GM23338 (cell line): ENCODE data around the gene TREM2. TPM values are rescaled to one million over a fixed set of nuclear protein-coding genes. Genes with fewer than 3 reads are reported as not detected.

Experiments used
- ATAC-seq: fragments of 200-7000 bp; cut with Tn5 transposase; 3 replicates; pipeline ENCODE4 v1.9.1; 2020
- DNase-seq: peaks from one replicate; pipeline ENCODE4 v3.0.0-alpha.2; 2015; ENCODE audit warnings: low spot score
- H2AFZ ChIP-seq: fragments of 200-600 bp; sonication (generic); 2 replicates; pipeline ENCODE4 v1.8.0; 2016; ENCODE audit warnings: antibody characterized with exemption, mild to moderate bottlenecking, moderate library complexity
- H3F3A ChIP-seq: fragments of 200-600 bp; sonication (generic); replicated peaks from 2 replicates; pipeline ENCODE4 v1.8.0; 2017; ENCODE audit warnings: antibody characterized with exemption, mixed run types, low read depth
- H3K27ac ChIP-seq: fragments of 200-600 bp; sonication (generic); 2 replicates; pipeline ENCODE4 v1.6.1; 2016; ENCODE audit warnings: low read depth
- H3K27me3 ChIP-seq: fragments of 200-600 bp; sonication (generic); 2 replicates; pipeline ENCODE4 v1.8.0; 2016; ENCODE audit warnings: mild to moderate bottlenecking, mixed run types, moderate library complexity; ENCODE audit not compliant: insufficient read depth
- H3K36me3 ChIP-seq: fragments of 200-600 bp; sonication (generic); 2 replicates; pipeline ENCODE4 v1.8.0; 2016; ENCODE audit warnings: mild to moderate bottlenecking; ENCODE audit not compliant: insufficient read depth
- H3K4me1 ChIP-seq: fragments of 200-600 bp; sonication (generic); 2 replicates; pipeline ENCODE4 v1.8.0; 2016; ENCODE audit warnings: mild to moderate bottlenecking, moderate library complexity; ENCODE audit not compliant: insufficient read depth
- H3K4me2 ChIP-seq: fragments of 200-600 bp; sonication (generic); 2 replicates; pipeline ENCODE4 v1.7.1; 2017; ENCODE audit warnings: mixed run types
- H3K4me3 ChIP-seq: fragments of 200-600 bp; sonication (generic); 2 replicates; pipeline ENCODE4 v1.6.1; 2016; ENCODE audit warnings: mixed run types
- H3K79me2 ChIP-seq: fragments of 200-600 bp; sonication (generic); replicated peaks from 2 replicates; pipeline ENCODE4 v1.8.0; 2017; ENCODE audit warnings: mild to moderate bottlenecking; ENCODE audit not compliant: insufficient read depth
- H3K9me2 ChIP-seq: fragments of 200-600 bp; sonication (generic); 2 replicates; pipeline ENCODE4 v1.8.0; 2017; ENCODE audit not compliant: insufficient read depth
- H4K20me1 ChIP-seq: fragments of 200-600 bp; sonication (generic); replicated peaks from 2 replicates; pipeline ENCODE4 v1.8.0; 2017; ENCODE audit warnings: mild to moderate bottlenecking; ENCODE audit not compliant: insufficient read depth
- H3K27ac Mint-ChIP-seq: 2 replicates; pipeline ENCODE4 v1.8.0; 2020; ENCODE audit warnings: inconsistent platforms, mild to moderate bottlenecking, moderate library complexity, mixed read lengths
- H3K27me3 Mint-ChIP-seq: 3 replicates; pipeline ENCODE4 v1.8.0; 2022; ENCODE audit warnings: low read depth, mild to moderate bottlenecking, moderate library complexity, mixed read lengths, inconsistent platforms; ENCODE audit not compliant: insufficient read depth, poor library complexity
- H3K36me3 Mint-ChIP-seq: 3 replicates; pipeline ENCODE4 v1.8.0; 2021; ENCODE audit warnings: low read depth, mild to moderate bottlenecking, inconsistent platforms, moderate library complexity, mixed read lengths
- H3K4me1 Mint-ChIP-seq: 3 replicates; pipeline ENCODE4 v1.8.0; 2020; ENCODE audit warnings: mild to moderate bottlenecking, inconsistent platforms, mixed read lengths
- H3K4me3 Mint-ChIP-seq: 3 replicates; pipeline ENCODE4 v1.8.0; 2021; ENCODE audit warnings: moderate library complexity, mild to moderate bottlenecking, inconsistent platforms, mixed read lengths
- H3K9me3 Mint-ChIP-seq: 3 replicates; pipeline ENCODE4 v1.8.0; 2020; ENCODE audit warnings: moderate library complexity, mild to moderate bottlenecking, inconsistent platforms, mixed read lengths
- CREB1 ChIP-seq: fragments of 250-450 bp; sonication (Bioruptor Pico); IDR thresholded peaks from 2 replicates; pipeline ENCODE4 v1.5.0; 2020; ENCODE audit warnings: low read depth, mild to moderate bottlenecking, moderate library complexity
- EZH2 ChIP-seq: fragments of 200-600 bp; sonication (generic); IDR thresholded peaks from one replicate; pipeline ENCODE4 v1.8.0; 2017; ENCODE audit warnings: antibody characterized with exemption, mild to moderate bottlenecking, low read depth; ENCODE audit not compliant: unreplicated experiment
- EZH2phosphoT487 ChIP-seq: fragments of 200-600 bp; sonication (generic); IDR thresholded peaks from one replicate; pipeline ENCODE4 v1.8.1; 2018; ENCODE audit warnings: antibody characterized with exemption; ENCODE audit not compliant: unreplicated experiment
- JUNB ChIP-seq: IDR thresholded peaks from one replicate; pipeline ENCODE4 v1.6.1; 2016; ENCODE audit warnings: antibody characterized with exemption; ENCODE audit not compliant: unreplicated experiment
- NANOG ChIP-seq: IDR thresholded peaks from 2 replicates; pipeline ENCODE4 v1.6.1; 2016; ENCODE audit warnings: antibody characterized with exemption, borderline replicate concordance
- ZNF114 ChIP-seq: fragments of 250-450 bp; sonication (Bioruptor Pico); IDR thresholded peaks from 2 replicates; pipeline ENCODE4 v1.5.0; 2020; ENCODE audit warnings: mild to moderate bottlenecking, moderate library complexity
- ZNF331 ChIP-seq: fragments of 250-450 bp; sonication (Bioruptor Pico); IDR thresholded peaks from 2 replicates; pipeline ENCODE4 v1.5.0; 2020; ENCODE audit warnings: low read depth, mild to moderate bottlenecking, moderate library complexity
- polyA plus RNA-seq: library from polyadenylated mRNA; unstranded; fragments of >200 nt; fragmentation: Nextera tagmentation; extraction: Ambion mirVana; gene quantifications from 2 replicates; pipeline ENCODE4 v1.2.1, GENCODE V29; 2016
- total RNA-seq: library from RNA; depleted of rRNA; stranded (reverse); fragments of >200 nt; shearing (Covaris generic); gene quantifications from 2 replicates; pipeline ENCODE4 v1.2.3, GENCODE V29; 2014
- TF ChIP-seq, protein P1 (sequence below): IDR thresholded peaks from 2 replicates; pipeline ENCODE4 v1.6.1; 2016; ENCODE audit warnings: antibody characterized with exemption
- TF ChIP-seq, protein P2 (sequence below), 2 experiments: fragments of 200-600 bp in 1 of 2; sonication (generic) in 1 of 2; conservative IDR thresholded peaks; 2 replicates each; pipeline versions ENCODE4 v1.5.1 to v1.6.1; 2016 to 2017; ENCODE audit warnings: antibody characterized with exemption in 2 of 2, low read depth in 2 of 2, mild to moderate bottlenecking in 2 of 2, moderate library complexity in 1 of 2

Gene TREM2
- total and polyA plus RNA-seq, 2 experiments from 2014 or later = not detected

DNA sequence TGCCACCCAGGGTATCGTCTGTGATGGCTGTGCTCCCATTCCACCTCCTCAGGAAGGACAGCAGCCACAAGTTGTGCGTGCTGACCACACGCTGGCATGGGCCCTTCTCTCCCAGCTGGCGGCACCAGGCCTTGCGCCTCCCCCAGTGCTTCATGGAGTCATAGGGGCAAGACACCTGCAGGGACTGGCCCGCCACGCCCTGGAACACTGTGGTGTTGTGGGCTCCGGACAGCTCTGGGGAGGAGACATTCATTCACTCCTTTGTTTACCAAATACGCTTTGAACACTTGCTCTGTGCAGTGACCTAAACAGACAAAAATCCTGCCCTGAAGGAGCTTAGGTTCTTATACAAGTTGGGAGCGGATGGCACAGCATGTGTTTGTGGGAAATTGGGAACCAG is 1.5 kb downstream of the TREM2 start:
- DNase-seq (no peak), ATAC-seq (no peak)
- no peaks in the 10 kb centered on the region for H3K4me1 ChIP-seq
- H3K79me2 ChIP-seq = no peaks in the 10 kb centered on the region
- no peaks in the 10 kb centered on the region for H4K20me1 ChIP-seq
- H3K9me2 ChIP-seq = peaks cover 8% of the 10 kb centered on the region; the same call in 1 of the 2 replicates
- no peaks in the 10 kb centered on the region for H3F3A ChIP-seq
- TF ChIP-seq JUNB (no peak), EZH2phosphoT487 (no peak), ZNF331 (no peak), NANOG (no peak), ZNF114 (CRISPR knock-in tag) (no peak), EZH2 (no peak)
- H3K36me3 ChIP-seq = no peaks in the 10 kb centered on the region
- no peak overlapping the region for H3K27ac Mint-ChIP-seq
- no peaks in the 10 kb centered on the region; the same call in 2 of the 3 replicates for H3K4me1 Mint-ChIP-seq
- H3K9me3 Mint-ChIP-seq = no peaks in the 10 kb centered on the region; the same call in 2 of the 3 replicates
- no peaks in the 10 kb centered on the region for H3K27me3 ChIP-seq
- H3K4me3 ChIP-seq = no peak overlapping the region
- no peak overlapping the region for H2AFZ ChIP-seq
- H3K4me2 ChIP-seq = no peak overlapping the region
- H3K27ac ChIP-seq = no peak overlapping the region
- H3K36me3 Mint-ChIP-seq = no peaks in the 10 kb centered on the region; the same call in 2 of the 3 replicates
- H3K27me3 Mint-ChIP-seq = peaks cover 9% of the 10 kb centered on the region
- H3K4me3 Mint-ChIP-seq = no peak overlapping the region

- no peak for ATAC-seq
- H3K4me1 Mint-ChIP-seq = no peaks in the 10 kb centered on the region; the same call in 2 of the 3 replicates
These were observed 2.0 kb downstream of the TREM2 start for GRCh38 chr6:41160933-41161332.

More at GRCh38 chr6:41160933-41161332, 2.0 kb downstream of the TREM2 start:
- H3K4me3 Mint-ChIP-seq = no peak overlapping the region
- TF ChIP-seq, protein P1, sequence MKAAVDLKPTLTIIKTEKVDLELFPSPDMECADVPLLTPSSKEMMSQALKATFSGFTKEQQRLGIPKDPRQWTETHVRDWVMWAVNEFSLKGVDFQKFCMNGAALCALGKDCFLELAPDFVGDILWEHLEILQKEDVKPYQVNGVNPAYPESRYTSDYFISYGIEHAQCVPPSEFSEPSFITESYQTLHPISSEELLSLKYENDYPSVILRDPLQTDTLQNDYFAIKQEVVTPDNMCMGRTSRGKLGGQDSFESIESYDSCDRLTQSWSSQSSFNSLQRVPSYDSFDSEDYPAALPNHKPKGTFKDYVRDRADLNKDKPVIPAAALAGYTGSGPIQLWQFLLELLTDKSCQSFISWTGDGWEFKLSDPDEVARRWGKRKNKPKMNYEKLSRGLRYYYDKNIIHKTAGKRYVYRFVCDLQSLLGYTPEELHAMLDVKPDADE = no peak
- TF ChIP-seq, protein P2, sequence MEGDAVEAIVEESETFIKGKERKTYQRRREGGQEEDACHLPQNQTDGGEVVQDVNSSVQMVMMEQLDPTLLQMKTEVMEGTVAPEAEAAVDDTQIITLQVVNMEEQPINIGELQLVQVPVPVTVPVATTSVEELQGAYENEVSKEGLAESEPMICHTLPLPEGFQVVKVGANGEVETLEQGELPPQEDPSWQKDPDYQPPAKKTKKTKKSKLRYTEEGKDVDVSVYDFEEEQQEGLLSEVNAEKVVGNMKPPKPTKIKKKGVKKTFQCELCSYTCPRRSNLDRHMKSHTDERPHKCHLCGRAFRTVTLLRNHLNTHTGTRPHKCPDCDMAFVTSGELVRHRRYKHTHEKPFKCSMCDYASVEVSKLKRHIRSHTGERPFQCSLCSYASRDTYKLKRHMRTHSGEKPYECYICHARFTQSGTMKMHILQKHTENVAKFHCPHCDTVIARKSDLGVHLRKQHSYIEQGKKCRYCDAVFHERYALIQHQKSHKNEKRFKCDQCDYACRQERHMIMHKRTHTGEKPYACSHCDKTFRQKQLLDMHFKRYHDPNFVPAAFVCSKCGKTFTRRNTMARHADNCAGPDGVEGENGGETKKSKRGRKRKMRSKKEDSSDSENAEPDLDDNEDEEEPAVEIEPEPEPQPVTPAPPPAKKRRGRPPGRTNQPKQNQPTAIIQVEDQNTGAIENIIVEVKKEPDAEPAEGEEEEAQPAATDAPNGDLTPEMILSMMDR (conservative IDR thresholded peaks at IDR 0.05; ENCODE audit: low read depth in 2 of 2) = no peak
- no peak for TF ChIP-seq CREB1 (CRISPR knock-in tag)
- no peaks in the 10 kb centered on the region for H3K36me3 ChIP-seq
- no peaks in the 10 kb centered on the region; the same call in 2 of the 3 replicates for H3K9me3 Mint-ChIP-seq
- no peak overlapping the region for H3K4me3 ChIP-seq
- no peak for DNase-seq
- no peak overlapping the region for H3K27ac ChIP-seq
- no peaks in the 10 kb centered on the region for H3K27me3 ChIP-seq
- H3K9me2 ChIP-seq = peaks cover 8% of the 10 kb centered on the region; the same call in 1 of the 2 replicates
- H3K4me2 ChIP-seq = no peak overlapping the region
- H2AFZ ChIP-seq = no peak overlapping the region
- no peak overlapping the region for H3K27ac Mint-ChIP-seq
- no peaks in the 10 kb centered on the region for H3K4me1 ChIP-seq
- H3K79me2 ChIP-seq = no peaks in the 10 kb centered on the region
- H4K20me1 ChIP-seq = no peaks in the 10 kb centered on the region
- no peaks in the 10 kb centered on the region; the same call in 2 of the 3 replicates for H3K36me3 Mint-ChIP-seq
- H3F3A ChIP-seq = no peaks in the 10 kb centered on the region
- H3K27me3 Mint-ChIP-seq = peaks cover 6% of the 10 kb centered on the region
